ENCODE data around the gene PHF2. TPM values are rescaled to one million over a fixed set of nuclear protein-coding genes. Genes with fewer than 3 reads are reported as not detected.

The PHF2 gene
- total and polyA plus RNA-seq, 2 experiments from 2014 or later, result 4.3 to 11.8 TPM

DNA sequence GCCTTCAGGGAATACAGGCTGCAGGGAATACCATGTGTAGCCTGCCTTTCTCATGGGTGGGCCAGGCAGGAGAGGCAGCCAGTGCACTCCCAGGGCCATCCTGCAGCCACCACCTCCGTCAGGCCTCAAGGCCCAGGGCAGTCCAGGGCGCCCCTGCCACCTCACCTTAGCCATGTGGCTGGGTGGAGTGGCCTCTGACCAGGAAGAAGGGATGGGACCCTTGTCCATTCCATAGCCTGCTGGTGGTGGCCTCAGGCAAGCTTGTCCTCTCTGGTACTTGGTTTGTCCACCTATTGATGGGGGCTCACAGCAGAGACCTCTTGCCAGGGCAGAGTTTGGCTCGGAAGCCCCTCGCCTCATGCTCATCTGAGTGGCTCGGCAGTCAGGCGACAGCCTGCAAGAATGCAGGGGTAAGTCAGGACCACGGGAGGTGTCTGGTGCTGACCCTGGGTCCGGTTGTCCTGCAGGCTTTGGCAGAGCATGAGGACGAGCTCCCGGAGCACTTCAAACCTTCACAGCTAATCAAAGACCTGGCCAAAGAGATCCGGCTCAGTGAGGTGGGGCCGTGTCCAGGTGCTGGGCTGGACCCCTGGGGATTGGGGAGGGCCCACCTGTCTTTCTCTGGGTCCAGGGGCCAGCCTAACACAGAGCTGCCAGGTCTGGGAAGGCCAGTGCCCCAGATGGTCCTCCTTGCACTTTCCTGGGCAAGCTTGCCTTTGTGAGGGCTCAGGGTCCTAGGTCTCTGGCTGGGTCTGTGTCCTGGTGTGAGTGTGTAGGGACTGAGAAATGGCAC, 82.9 kb downstream of the PHF2 start:
- DNase-seq (ENCODE audit: low spot score) (no peak), ATAC-seq (no peak)
- Mint-ChIP-seq H3K27me3 (ENCODE audit: insufficient read depth, low read depth, poor library complexity) (peaks cover 5% of the 10 kb centered on the region), H3K4me1 (no peaks in the 10 kb centered on the region), H3K9me3 (no peaks in the 10 kb centered on the region), H3K27ac (no peak overlapping the region), H3K4me3 (no peak overlapping the region), H3K36me3 (ENCODE audit: low read depth) (peaks cover 5% of the 10 kb centered on the region; the same call in 2 of the 3 replicates)
- Histone ChIP-seq H3K4me3 (no peak overlapping the region), H3K27me3 (ENCODE audit: insufficient read depth) (no peaks in the 10 kb centered on the region), H3K4me2 (no peak overlapping the region), H3K9me2 (ENCODE audit: insufficient read depth) (peaks cover 11% of the 10 kb centered on the region; the same call in 1 of the 2 replicates), H3F3A (replicated peaks; ENCODE audit: low read depth) (no peaks in the 10 kb centered on the region), H3K36me3 (ENCODE audit: insufficient read depth) (no peaks in the 10 kb centered on the region), H4K20me1 (replicated peaks; ENCODE audit: insufficient read depth) (no peaks in the 10 kb centered on the region), H3K27ac (ENCODE audit: low read depth) (no peak overlapping the region), H3K4me1 (ENCODE audit: insufficient read depth) (no peaks in the 10 kb centered on the region), H3K79me2 (replicated peaks; ENCODE audit: insufficient read depth) (no peaks in the 10 kb centered on the region), H2AFZ (no peak overlapping the region)
- TF ChIP-seq POLR2AphosphoS5 (IDR thresholded peaks at IDR 0.05; ENCODE audit: low read depth), result no peak
- TF ChIP-seq JUNB (IDR thresholded peaks at IDR 0.05; ENCODE audit: unreplicated experiment), result no peak
- TF ChIP-seq, protein P1, sequence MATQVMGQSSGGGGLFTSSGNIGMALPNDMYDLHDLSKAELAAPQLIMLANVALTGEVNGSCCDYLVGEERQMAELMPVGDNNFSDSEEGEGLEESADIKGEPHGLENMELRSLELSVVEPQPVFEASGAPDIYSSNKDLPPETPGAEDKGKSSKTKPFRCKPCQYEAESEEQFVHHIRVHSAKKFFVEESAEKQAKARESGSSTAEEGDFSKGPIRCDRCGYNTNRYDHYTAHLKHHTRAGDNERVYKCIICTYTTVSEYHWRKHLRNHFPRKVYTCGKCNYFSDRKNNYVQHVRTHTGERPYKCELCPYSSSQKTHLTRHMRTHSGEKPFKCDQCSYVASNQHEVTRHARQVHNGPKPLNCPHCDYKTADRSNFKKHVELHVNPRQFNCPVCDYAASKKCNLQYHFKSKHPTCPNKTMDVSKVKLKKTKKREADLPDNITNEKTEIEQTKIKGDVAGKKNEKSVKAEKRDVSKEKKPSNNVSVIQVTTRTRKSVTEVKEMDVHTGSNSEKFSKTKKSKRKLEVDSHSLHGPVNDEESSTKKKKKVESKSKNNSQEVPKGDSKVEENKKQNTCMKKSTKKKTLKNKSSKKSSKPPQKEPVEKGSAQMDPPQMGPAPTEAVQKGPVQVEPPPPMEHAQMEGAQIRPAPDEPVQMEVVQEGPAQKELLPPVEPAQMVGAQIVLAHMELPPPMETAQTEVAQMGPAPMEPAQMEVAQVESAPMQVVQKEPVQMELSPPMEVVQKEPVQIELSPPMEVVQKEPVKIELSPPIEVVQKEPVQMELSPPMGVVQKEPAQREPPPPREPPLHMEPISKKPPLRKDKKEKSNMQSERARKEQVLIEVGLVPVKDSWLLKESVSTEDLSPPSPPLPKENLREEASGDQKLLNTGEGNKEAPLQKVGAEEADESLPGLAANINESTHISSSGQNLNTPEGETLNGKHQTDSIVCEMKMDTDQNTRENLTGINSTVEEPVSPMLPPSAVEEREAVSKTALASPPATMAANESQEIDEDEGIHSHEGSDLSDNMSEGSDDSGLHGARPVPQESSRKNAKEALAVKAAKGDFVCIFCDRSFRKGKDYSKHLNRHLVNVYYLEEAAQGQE (IDR thresholded peaks at IDR 0.05; ENCODE audit: unreplicated experiment), result no peak
- TF ChIP-seq STAT1 (IDR thresholded peaks at IDR 0.05; ENCODE audit: unreplicated experiment), result no peak
- TF ChIP-seq, protein P2, sequence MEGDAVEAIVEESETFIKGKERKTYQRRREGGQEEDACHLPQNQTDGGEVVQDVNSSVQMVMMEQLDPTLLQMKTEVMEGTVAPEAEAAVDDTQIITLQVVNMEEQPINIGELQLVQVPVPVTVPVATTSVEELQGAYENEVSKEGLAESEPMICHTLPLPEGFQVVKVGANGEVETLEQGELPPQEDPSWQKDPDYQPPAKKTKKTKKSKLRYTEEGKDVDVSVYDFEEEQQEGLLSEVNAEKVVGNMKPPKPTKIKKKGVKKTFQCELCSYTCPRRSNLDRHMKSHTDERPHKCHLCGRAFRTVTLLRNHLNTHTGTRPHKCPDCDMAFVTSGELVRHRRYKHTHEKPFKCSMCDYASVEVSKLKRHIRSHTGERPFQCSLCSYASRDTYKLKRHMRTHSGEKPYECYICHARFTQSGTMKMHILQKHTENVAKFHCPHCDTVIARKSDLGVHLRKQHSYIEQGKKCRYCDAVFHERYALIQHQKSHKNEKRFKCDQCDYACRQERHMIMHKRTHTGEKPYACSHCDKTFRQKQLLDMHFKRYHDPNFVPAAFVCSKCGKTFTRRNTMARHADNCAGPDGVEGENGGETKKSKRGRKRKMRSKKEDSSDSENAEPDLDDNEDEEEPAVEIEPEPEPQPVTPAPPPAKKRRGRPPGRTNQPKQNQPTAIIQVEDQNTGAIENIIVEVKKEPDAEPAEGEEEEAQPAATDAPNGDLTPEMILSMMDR (conservative IDR thresholded peaks at IDR 0.05; ENCODE audit: low read depth in 2 of 2), result no peak
- TF ChIP-seq ZNF462 (CRISPR knock-in tag; IDR thresholded peaks at IDR 0.05), result no peak
- TF ChIP-seq EZH2 (IDR thresholded peaks at IDR 0.05; ENCODE audit: low read depth, unreplicated experiment), result no peak
- no peak for TF ChIP-seq NANOG (IDR thresholded peaks at IDR 0.05; ENCODE audit: borderline replicate concordance)
- TF ChIP-seq, protein P3, sequence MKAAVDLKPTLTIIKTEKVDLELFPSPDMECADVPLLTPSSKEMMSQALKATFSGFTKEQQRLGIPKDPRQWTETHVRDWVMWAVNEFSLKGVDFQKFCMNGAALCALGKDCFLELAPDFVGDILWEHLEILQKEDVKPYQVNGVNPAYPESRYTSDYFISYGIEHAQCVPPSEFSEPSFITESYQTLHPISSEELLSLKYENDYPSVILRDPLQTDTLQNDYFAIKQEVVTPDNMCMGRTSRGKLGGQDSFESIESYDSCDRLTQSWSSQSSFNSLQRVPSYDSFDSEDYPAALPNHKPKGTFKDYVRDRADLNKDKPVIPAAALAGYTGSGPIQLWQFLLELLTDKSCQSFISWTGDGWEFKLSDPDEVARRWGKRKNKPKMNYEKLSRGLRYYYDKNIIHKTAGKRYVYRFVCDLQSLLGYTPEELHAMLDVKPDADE (IDR thresholded peaks at IDR 0.05), result no peak
- TF ChIP-seq ZNF331 (CRISPR knock-in tag; IDR thresholded peaks at IDR 0.05; ENCODE audit: low read depth), result no peak
- no peak for TF ChIP-seq CREB1 (CRISPR knock-in tag; IDR thresholded peaks at IDR 0.05; ENCODE audit: low read depth)
- no peak for TF ChIP-seq EZH2phosphoT487 (IDR thresholded peaks at IDR 0.05; ENCODE audit: unreplicated experiment)
- no peak for TF ChIP-seq ZNF114 (CRISPR knock-in tag; IDR thresholded peaks at IDR 0.05)
